Hematopoietic multipotent progenitor cell treated with erythropoietin and hydrocortisone succinate and interleukin-3 and kit ligand, for 8 days (in vitro differentiated cells): ENCODE data around the gene DIDO1.
"Not testable (repeated sequence)": the region's sequence is repeated elsewhere in the genome, so short reads cannot be mapped to it uniquely, and the experiment has no call there.

Source experiments
- DNase-seq: peaks from one replicate; pipeline ENCODE4 v3.0.0-alpha.2; 2015

DIDO1 gene

GRCh38 chr20:62875419-62876361 is 50.6 kb downstream of the DIDO1 start:
- peak; percentile 50 for DNase-seq

- no peak for DNase-seq
Measured at GRCh38 chr20:62874964-62875344, 51.4 kb downstream of the DIDO1 start.

- DNase-seq = peak; percentile 72
Measured at GRCh38 chr20:62873681-62874031, 52.6 kb downstream of the DIDO1 start.

- no peak for DNase-seq
Measured at GRCh38 chr20:62873280-62873679, 53.0 kb downstream of the DIDO1 start.

GRCh38 chr20:62872862-62873261 is 53.4 kb downstream of the DIDO1 start:
- no peak for DNase-seq

GRCh38 chr20:62872184-62872847 is 54.0 kb downstream of the DIDO1 start:
- no peak for DNase-seq

GRCh38 chr20:62864207-62864606 is 62.1 kb downstream of the DIDO1 start:
- no peak for DNase-seq

- DNase-seq = peak; percentile 85
Measured at GRCh38 chr20:62861726-62862336, 64.5 kb downstream of the DIDO1 start, which contains the start of gene TCFL5. Gene TCFL5, minus strand, starts transcription at chr20:62861822. Its CDS starts 152 bp downstream, at chr20:62861670.

GRCh38 chr20:62860924-62861691 is 65.2 kb downstream of the DIDO1 start:
- DNase-seq = no peak

GRCh38 chr20:62860391-62860923 is 65.8 kb downstream of the DIDO1 start:
- DNase-seq = no peak

GRCh38 chr20:62859721-62860120 is 66.6 kb downstream of the DIDO1 start:
- DNase-seq = no peak

GRCh38 chr20:62858058-62858830 is 68.1 kb downstream of the DIDO1 start:
- DNase-seq = no peak

GRCh38 chr20:62856931-62857619 is 69.2 kb downstream of the DIDO1 start:
- no peak for DNase-seq

- no peak for DNase-seq
Measured at GRCh38 chr20:62855120-62855519, 71.2 kb downstream of the DIDO1 start.

GRCh38 chr20:62854121-62854520 is 72.2 kb downstream of the DIDO1 start:
- DNase-seq = no peak

- not testable (repeated sequence) for DNase-seq
Measured at GRCh38 chr20:62853304-62853703, 73.0 kb downstream of the DIDO1 start.

GRCh38 chr20:62852841-62853240 is 73.5 kb downstream of the DIDO1 start:
- DNase-seq = no peak

- DNase-seq = no peak
Measured at GRCh38 chr20:62852196-62852595, 74.1 kb downstream of the DIDO1 start.

- DNase-seq = no peak
Measured at GRCh38 chr20:62850333-62850974, 75.9 kb downstream of the DIDO1 start.

- no peak for DNase-seq
Measured at GRCh38 chr20:62849431-62849830, 76.9 kb downstream of the DIDO1 start.

GRCh38 chr20:62848917-62849316 is 77.4 kb downstream of the DIDO1 start:
- not testable (repeated sequence) for DNase-seq
